ENCODE measurements around the gene HARBI1.

- no peak for TF ChIP-seq TAF1 (IDR thresholded peaks at IDR 0.05; ENCODE audit: borderline replicate concordance, insufficient read depth, low read length)
- TF ChIP-seq FOXP2 (optimal IDR thresholded peaks at IDR 0.05; ENCODE audit: borderline replicate concordance, extremely low read depth, extremely low read length, insufficient read depth) = no peak
- TF ChIP-seq POLR2AphosphoS5 (IDR thresholded peaks at IDR 0.05; ENCODE audit: low read depth, low read length) = no peak
- no peak for TF ChIP-seq SIN3A (IDR thresholded peaks at IDR 0.05; ENCODE audit: borderline replicate concordance, insufficient read depth, low read length)
Measured at GRCh38 chr11:46603704-46604308, 13.2 kb downstream of the HARBI1 start.

Measured in PFSK-1 (cell line).